OCI-LY7 (cell line): ENCODE data around the gene ISLR.

Source experiments
- EZH2phosphoT487 ChIP-seq: fragments of 200-600 bp; sonication (generic); IDR thresholded peaks from 2 replicates; pipeline ENCODE4 v1.6.1; 2018; ENCODE audit warnings: low read depth, borderline replicate concordance, mild to moderate bottlenecking, mixed run types, antibody characterized with exemption, low read length, moderate library complexity, mixed read lengths
- TF ChIP-seq, protein P1 (sequence below): fragments of 200-600 bp; sonication (generic); conservative IDR thresholded peaks from 2 replicates; pipeline ENCODE4 v1.5.1; 2014; ENCODE audit warnings: mild to moderate bottlenecking, antibody characterized with exemption, low read length, moderate library complexity, mixed read lengths

DNA sequence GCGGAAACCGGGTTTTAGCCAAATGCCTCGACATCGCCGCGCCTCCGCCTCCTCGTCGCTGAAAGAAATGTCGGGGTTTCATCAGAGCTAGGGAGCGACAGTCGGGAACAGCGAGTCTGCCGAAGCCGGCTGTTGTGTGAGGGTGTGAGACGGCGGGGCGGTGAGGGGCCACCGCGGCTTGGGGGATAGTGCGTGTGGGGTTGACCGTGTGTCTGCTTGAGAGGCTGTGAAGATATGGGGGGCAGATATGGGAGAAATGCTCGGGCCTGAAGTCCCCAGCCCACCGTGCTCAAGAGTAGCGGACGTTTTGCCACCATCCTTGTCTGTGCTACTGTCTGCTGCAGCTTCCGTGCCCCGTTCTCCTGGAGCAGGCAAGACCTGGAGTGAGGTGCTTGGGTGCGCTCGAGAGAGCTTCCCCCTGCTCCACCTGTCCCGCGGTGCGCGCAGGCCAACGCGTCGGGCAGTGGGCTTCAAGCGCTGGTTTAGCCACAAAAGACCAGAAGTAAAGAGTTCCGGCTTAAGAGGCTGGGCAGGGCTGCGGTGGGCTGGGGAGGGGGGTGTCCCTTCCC is 43.8 kb upstream of the ISLR start:
- TF ChIP-seq EZH2phosphoT487: no peak
- TF ChIP-seq, protein P1, sequence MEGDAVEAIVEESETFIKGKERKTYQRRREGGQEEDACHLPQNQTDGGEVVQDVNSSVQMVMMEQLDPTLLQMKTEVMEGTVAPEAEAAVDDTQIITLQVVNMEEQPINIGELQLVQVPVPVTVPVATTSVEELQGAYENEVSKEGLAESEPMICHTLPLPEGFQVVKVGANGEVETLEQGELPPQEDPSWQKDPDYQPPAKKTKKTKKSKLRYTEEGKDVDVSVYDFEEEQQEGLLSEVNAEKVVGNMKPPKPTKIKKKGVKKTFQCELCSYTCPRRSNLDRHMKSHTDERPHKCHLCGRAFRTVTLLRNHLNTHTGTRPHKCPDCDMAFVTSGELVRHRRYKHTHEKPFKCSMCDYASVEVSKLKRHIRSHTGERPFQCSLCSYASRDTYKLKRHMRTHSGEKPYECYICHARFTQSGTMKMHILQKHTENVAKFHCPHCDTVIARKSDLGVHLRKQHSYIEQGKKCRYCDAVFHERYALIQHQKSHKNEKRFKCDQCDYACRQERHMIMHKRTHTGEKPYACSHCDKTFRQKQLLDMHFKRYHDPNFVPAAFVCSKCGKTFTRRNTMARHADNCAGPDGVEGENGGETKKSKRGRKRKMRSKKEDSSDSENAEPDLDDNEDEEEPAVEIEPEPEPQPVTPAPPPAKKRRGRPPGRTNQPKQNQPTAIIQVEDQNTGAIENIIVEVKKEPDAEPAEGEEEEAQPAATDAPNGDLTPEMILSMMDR: no peak
